ENCODE results near the gene BTAF1. TPM values are rescaled to one million over a fixed set of nuclear protein-coding genes. Genes with fewer than 3 reads are reported as not detected.

The BTAF1 gene
- total RNA-seq, 1 experiment from 2014 or later = 42.5 TPM

GRCh38 chr10:91941426-91941825 is 17.9 kb downstream of the BTAF1 start:
- intact Hi-C loops (cut with micrococcal nuclease) = no loop called here
- Histone ChIP-seq H3K9me2 (ENCODE audit: insufficient read depth) (no peaks in the 10 kb centered on the region), H3K79me2 (ENCODE audit: insufficient read depth, low read length) (peaks cover 81% of the 10 kb centered on the region), H4K20me1 (ENCODE audit: insufficient read depth) (peaks cover 5% of the 10 kb centered on the region; the same call in 1 of the 2 replicates), H3K36me3 (ENCODE audit: control insufficient read depth in 1 of 2, insufficient read depth in 2 of 2, low read length in 2 of 2) (peaks cover 8 to 18% of the 10 kb centered on the region in 2 experiments; a peak in 3 of 4 replicates), H3K4me2 (ENCODE audit: low read length) (no peak overlapping the region), H3K4me1 (ENCODE audit: control insufficient read depth in 1 of 2, insufficient read depth in 2 of 2, low read length in 2 of 2) (no peaks in the 10 kb centered on the region), H2AFZ (ENCODE audit: low read depth, low read length, poor library complexity, severe bottlenecking) (no peak overlapping the region), H3K27ac (ENCODE audit: low read depth, low read length) (no peak overlapping the region), H3K9me3 (ENCODE audit: control insufficient read depth in 1 of 2, insufficient read depth in 1 of 2, low read depth in 1 of 2, low read length in 2 of 2) (no peaks in the 10 kb centered on the region), H3K4me3 (replicated peaks in 1 of 2; ENCODE audit: low read depth in 1 of 2, low read length in 2 of 2) (no peak overlapping the region), H3K9ac (ENCODE audit: low read length) (no peak overlapping the region), H3K27me3 (ENCODE audit: insufficient read depth, low read length) (no peaks in the 10 kb centered on the region)
- RAD21 ChIA-PET (ENCODE audit: low non-redundant PET in 1 of 2, low total read pairs in 2 of 2, uncharacterized antibody in 2 of 2, unreplicated experiment in 2 of 2) = no interaction called here
- POLR2A ChIA-PET = interaction anchor here (1.0 kb wide), 1 partner anchor 18 kb away, joined by 3 read pairs; the partner anchor contains the start of gene BTAF1
- DNase-seq (ENCODE audit: low read depth, low spot score) = no peak
- TF ChIP-seq ZNF274 (IDR thresholded peaks at IDR 0.05; ENCODE audit: low read depth, low read length) = no peak
- no peak for TF ChIP-seq CTCF (IDR thresholded peaks at IDR 0.05 in 2 of 3, conservative IDR thresholded peaks at IDR 0.05 in 1 of 3; ENCODE audit: borderline replicate concordance in 1 of 3, insufficient read depth in 1 of 3, low read depth in 2 of 3, low read length in 2 of 3)
- TF ChIP-seq MAX (IDR thresholded peaks at IDR 0.05) = no peak
- TF ChIP-seq REST (IDR thresholded peaks at IDR 0.05; ENCODE audit: low read depth) = no peak
- no TSS peak for BruUV-seq (replicated peaks)
- CTCF ChIA-PET = no interaction called here
- ATAC-seq = no peak
